ENCODE measurements around the gene CREG1. TPM values are rescaled to one million over a fixed set of nuclear protein-coding genes. Genes with fewer than 3 reads are reported as not detected.

Gene CREG1
- total RNA-seq, 4 donors from 2014 or later = 154 to 191 (median 164) TPM

DNA sequence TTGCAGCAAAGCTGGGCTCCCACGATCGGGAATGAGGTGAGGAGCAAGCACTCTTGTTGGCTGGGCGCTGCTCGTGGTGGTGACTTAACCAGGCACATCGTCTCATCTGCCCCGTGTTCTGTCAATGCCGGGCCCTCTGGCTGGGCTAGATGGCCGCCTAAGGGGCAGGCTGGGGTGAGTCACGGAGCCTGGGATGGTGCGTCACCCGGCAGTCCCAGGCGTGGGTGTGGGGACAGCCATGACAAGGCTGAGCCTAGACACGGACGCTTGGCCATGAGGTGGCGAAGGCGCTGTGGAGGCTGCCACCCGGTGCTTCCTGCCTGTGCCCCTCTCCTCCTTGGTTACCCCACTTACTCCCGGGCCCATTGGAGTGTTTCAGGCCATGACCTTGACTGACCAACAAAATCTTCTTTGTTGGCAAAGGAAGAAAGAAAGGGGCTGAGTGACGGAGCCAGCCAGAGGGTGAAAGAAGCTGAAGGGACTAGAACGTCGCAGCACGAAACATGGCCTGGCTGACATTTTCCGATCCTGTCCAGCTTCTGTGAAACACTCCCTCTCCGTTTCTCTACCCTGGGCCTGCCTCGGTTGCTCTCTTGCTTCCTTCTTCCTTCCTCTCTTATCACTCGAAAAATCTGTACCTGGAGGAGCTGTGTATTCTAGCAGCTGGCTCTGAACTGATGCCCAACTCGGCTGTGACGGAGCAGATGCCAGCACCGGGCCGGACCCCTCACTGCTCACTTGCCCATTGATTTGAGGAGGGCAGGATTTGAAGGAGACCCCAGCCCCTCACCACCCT is 35.8 kb downstream of the CREG1 start:
- H3K36me3 ChIP-seq = no peaks in the 10 kb centered on the region
- peak overlapping the region in 1 of 4 donors; percentile 41 for H3K27ac ChIP-seq
- WGBS, 2 donors = 75 to 81% methylated on average over 27 to 28 of the region's 30 CpGs
- no peak for DNase-seq (ENCODE audit: low spot score in 2 of 2)
- no peaks in the 10 kb centered on the region for H3K27me3 ChIP-seq
- no peaks in the 10 kb centered on the region for H3K9me3 ChIP-seq
- TF ChIP-seq POLR2A (IDR thresholded peaks at IDR 0.05) (no peak), EP300 (IDR thresholded peaks at IDR 0.05) (no peak)
- TF ChIP-seq, protein P1, sequence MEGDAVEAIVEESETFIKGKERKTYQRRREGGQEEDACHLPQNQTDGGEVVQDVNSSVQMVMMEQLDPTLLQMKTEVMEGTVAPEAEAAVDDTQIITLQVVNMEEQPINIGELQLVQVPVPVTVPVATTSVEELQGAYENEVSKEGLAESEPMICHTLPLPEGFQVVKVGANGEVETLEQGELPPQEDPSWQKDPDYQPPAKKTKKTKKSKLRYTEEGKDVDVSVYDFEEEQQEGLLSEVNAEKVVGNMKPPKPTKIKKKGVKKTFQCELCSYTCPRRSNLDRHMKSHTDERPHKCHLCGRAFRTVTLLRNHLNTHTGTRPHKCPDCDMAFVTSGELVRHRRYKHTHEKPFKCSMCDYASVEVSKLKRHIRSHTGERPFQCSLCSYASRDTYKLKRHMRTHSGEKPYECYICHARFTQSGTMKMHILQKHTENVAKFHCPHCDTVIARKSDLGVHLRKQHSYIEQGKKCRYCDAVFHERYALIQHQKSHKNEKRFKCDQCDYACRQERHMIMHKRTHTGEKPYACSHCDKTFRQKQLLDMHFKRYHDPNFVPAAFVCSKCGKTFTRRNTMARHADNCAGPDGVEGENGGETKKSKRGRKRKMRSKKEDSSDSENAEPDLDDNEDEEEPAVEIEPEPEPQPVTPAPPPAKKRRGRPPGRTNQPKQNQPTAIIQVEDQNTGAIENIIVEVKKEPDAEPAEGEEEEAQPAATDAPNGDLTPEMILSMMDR (IDR thresholded peaks at IDR 0.05) = no peak
- H3K4me3 ChIP-seq = peak overlapping the region in 2 of 4 donors; percentile 11 to 23
- H3K4me1 ChIP-seq = no peaks in the 10 kb centered on the region

DNA sequence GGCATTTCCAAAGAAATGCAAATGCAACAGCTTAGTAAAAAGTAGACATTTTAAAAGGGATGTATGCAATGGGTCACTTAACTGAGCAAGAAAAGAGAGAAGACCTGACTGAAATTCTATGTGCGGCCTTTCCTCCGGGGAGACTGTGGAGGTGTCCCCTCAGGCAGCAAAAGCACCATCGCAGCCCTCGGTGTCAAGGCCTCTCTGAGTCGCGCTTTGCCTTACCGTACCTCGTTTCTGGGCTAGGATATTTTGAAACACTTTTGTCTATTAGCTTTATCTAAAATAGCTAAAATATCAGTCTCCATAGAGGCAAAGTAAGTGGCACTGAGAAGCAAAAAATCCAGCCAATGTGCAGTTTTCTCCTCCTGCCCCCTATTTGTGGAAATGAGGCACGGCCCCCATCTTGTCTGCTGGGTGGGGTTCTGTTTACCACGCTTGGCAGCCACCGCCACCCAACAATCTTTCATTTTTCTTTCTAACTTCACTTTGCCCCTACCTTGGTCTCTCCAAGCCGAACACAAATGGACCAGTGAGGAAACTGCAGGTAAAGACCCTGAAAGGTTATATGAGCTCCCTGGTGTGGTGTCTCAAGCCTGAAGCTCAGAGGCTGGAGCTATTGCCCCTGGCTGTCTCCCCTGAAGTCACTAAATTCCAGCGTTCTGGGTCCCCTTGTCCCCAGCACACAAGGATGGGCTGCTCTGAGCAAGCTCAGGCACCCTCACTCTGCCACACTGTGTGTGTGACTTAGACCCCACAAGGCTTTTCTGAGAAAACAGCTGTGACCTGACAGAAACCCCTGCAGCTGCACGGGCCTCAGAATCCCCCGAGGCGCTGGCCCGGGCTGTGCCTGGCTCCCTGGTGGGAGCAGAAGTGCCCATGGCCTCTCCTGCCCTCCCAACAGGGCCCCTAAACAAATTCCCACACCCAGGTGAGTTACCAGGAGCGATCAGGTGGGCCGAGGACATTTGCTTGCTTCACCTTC is 36.9 kb downstream of the CREG1 start:
- 79 to 81% methylated on average over 19 of the region's 19 CpGs for WGBS, 2 donors
- Histone ChIP-seq H3K27ac (peak overlapping the region in 1 of 4 donors; percentile 41), H3K4me3 (no peak overlapping the region), H3K27me3 (no peaks in the 10 kb centered on the region), H3K36me3 (no peaks in the 10 kb centered on the region), H3K4me1 (no peaks in the 10 kb centered on the region), H3K9me3 (no peaks in the 10 kb centered on the region)
- TF ChIP-seq, protein P1 (IDR thresholded peaks at IDR 0.05) = no peak
- TF ChIP-seq POLR2A (IDR thresholded peaks at IDR 0.05) = no peak
- no peak for TF ChIP-seq EP300 (IDR thresholded peaks at IDR 0.05)
- no peak for DNase-seq (ENCODE audit: low spot score in 2 of 2)

DNA sequence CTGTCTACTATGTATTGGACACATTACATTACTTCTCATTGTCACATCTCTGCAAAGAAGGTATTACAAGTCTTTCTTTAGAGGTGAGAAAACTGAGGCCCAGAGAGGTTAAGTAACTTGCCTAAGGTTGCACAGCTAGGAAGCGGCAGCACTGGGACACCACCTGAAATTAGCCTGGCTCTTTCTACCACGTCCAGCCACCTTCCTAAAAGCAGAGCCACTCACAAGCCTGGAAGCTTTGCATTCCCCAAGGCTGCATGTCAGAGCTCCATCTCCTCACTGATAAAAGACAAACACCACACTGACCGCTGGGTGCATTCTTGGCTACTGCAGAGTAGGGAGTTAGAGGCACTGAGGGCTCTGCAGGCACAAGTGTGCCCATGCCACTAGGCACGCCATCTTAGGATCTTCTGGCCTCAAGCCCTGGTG is 37.7 kb downstream of the CREG1 start:
- H3K4me3 ChIP-seq = no peak overlapping the region
- no peak for TF ChIP-seq POLR2A (IDR thresholded peaks at IDR 0.05)
- TF ChIP-seq, protein P1 (IDR thresholded peaks at IDR 0.05) = no peak
- TF ChIP-seq EP300 (IDR thresholded peaks at IDR 0.05) = no peak
- no peaks in the 10 kb centered on the region for H3K36me3 ChIP-seq
- H3K9me3 ChIP-seq = no peaks in the 10 kb centered on the region
- H3K4me1 ChIP-seq = no peaks in the 10 kb centered on the region
- H3K27ac ChIP-seq = no peak overlapping the region
- 90% methylated on average over 4 of the region's 4 CpGs for WGBS, 2 donors
- no peak for DNase-seq (ENCODE audit: low spot score in 2 of 2)
- H3K27me3 ChIP-seq = no peaks in the 10 kb centered on the region

DNA sequence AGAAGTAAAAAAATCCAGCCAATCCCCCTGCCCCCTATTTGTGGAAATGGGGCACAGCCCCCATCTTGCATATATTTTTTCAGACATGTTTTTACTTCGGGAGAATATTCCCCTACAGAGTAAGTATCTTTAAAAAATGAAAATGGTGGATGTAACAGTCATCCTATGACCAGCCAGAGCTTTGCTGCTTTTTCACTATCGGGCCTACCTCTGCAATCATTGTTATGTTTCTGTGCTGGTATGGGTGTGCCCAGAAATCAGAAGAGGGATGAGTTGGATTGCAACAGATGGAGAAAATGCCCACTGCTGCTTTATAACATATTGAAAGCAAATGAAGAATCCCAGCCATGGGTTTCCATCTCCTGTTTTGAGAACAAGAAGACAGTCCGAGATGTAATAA is 38.1 kb downstream of the CREG1 start:
- Histone ChIP-seq H3K4me3 (no peak overlapping the region), H3K36me3 (no peaks in the 10 kb centered on the region), H3K27me3 (no peaks in the 10 kb centered on the region), H3K9me3 (no peaks in the 10 kb centered on the region), H3K27ac (no peak overlapping the region), H3K4me1 (no peaks in the 10 kb centered on the region)
- no peak for TF ChIP-seq POLR2A (IDR thresholded peaks at IDR 0.05)
- no peak for TF ChIP-seq EP300 (IDR thresholded peaks at IDR 0.05)
- TF ChIP-seq, protein P1 (IDR thresholded peaks at IDR 0.05) = no peak
- 93 to 96% methylated on average over 3 of the region's 3 CpGs for WGBS, 2 donors
- no peak for DNase-seq (ENCODE audit: low spot score in 2 of 2)
